IMR-90 (cell line): ENCODE measurements around the gene RNF144A. TPM values are rescaled to one million over a fixed set of nuclear protein-coding genes. Genes with fewer than 3 reads are reported as not detected.

ENCODE experiments used
- ATAC-seq: fragments of 200-7000 bp; cut with Tn5 transposase; 2 replicates; pipeline ENCODE4 v1.9.1; 2020; ENCODE audit warnings: low read depth, mild to moderate bottlenecking, moderate library complexity
- BruUV-seq: library from RNA; stranded (reverse); fragments of 400-500 nt; replicated peaks from 2 replicates; lab custom pipeline; 2021; lab: Mats Ljungman, UMichigan
- CTCF ChIA-PET: fragments of 300-600 bp; formaldehyde crosslinking; extraction: SDS; loops from one replicate; lab custom pipeline; 2021; ENCODE audit warnings: antibody characterized with exemption; lab: Yijun Ruan, JAX
- POLR2A ChIA-PET: fragments of 300-600 bp; sonication (Branson Sonifier 250); formaldehyde crosslinking; loops from one replicate; lab custom pipeline; 2022; ENCODE audit warnings: antibody characterized with exemption; ENCODE audit not compliant: unreplicated experiment; lab: Charles Lee
- DNase-seq: peaks from one replicate; pipeline ENCODE4 v3.0.0; 2013
- H2AFZ ChIP-seq: replicated peaks from 2 replicates; pipeline ENCODE3; 2013; ENCODE audit warnings: low read length, mild to moderate bottlenecking; ENCODE audit not compliant: poor library complexity
- H2AK5ac ChIP-seq: 2 replicates; pipeline ENCODE4 v1.6.1; 2013; ENCODE audit warnings: low read depth, low read length, inconsistent platforms
- H2AK9ac ChIP-seq: replicated peaks from 2 replicates; pipeline ENCODE3; 2013; ENCODE audit warnings: mild to moderate bottlenecking, low read depth, low read length, moderate library complexity; ENCODE audit not compliant: poor library complexity
- H2BK120ac ChIP-seq: 2 replicates; pipeline ENCODE4 v1.6.1; 2013; ENCODE audit warnings: low read depth, low read length, inconsistent platforms
- H2BK15ac ChIP-seq: 3 replicates; pipeline ENCODE4 v1.6.1; 2013; ENCODE audit warnings: low read depth, low read length, inconsistent platforms
- H2BK20ac ChIP-seq: 2 replicates; pipeline ENCODE4 v1.6.1; 2013; ENCODE audit warnings: low read depth, mild to moderate bottlenecking, inconsistent platforms, low read length, moderate library complexity
- H2BK5ac ChIP-seq: 2 replicates; pipeline ENCODE4 v1.6.1; 2013; ENCODE audit warnings: mild to moderate bottlenecking, low read depth, low read length, inconsistent platforms; ENCODE audit not compliant: poor library complexity, severe bottlenecking
- H3K14ac ChIP-seq: replicated peaks from 2 replicates; pipeline ENCODE4 v1.6.1; 2013; ENCODE audit warnings: low read depth, low read length, inconsistent platforms
- H3K18ac ChIP-seq: 2 replicates; pipeline ENCODE4 v1.6.1; 2013; ENCODE audit warnings: low read depth, low read length, control low read depth
- H3K23ac ChIP-seq: 2 replicates; pipeline ENCODE4 v1.6.1; 2013; ENCODE audit warnings: low read depth, low read length, inconsistent platforms
- H3K27ac ChIP-seq: 2 replicates; pipeline ENCODE4 v1.5.1; 2013; ENCODE audit warnings: mild to moderate bottlenecking, control low read depth, low read length; ENCODE audit not compliant: insufficient read depth
- H3K27me3 ChIP-seq: 2 replicates; pipeline ENCODE4 v1.6.1; 2013; ENCODE audit warnings: low read length; ENCODE audit not compliant: control insufficient read depth, insufficient read depth
- H3K36me3 ChIP-seq: 2 replicates; pipeline ENCODE4 v1.6.1; 2013; ENCODE audit warnings: low read length, mixed read lengths; ENCODE audit not compliant: control insufficient read depth, insufficient read depth
- H3K4ac ChIP-seq: 2 replicates; pipeline ENCODE4 v1.6.1; 2013; ENCODE audit warnings: low read depth, low read length, inconsistent platforms
- H3K4me1 ChIP-seq: 2 replicates; pipeline ENCODE4 v1.6.1; 2013; ENCODE audit warnings: low read length, mixed read lengths; ENCODE audit not compliant: control insufficient read depth, insufficient read depth
- H3K4me2 ChIP-seq: 2 replicates; pipeline ENCODE4 v1.6.1; 2013; ENCODE audit warnings: low read depth, mild to moderate bottlenecking, control low read depth, low read length, moderate library complexity
- H3K4me3 ChIP-seq: 2 replicates; pipeline ENCODE4 v1.5.1; 2013; ENCODE audit warnings: low read depth, mild to moderate bottlenecking, control low read depth, low read length, moderate library complexity; ENCODE audit not compliant: insufficient read depth
- H3K56ac ChIP-seq: 2 replicates; pipeline ENCODE4 v1.6.1; 2013; ENCODE audit warnings: low read length, inconsistent platforms; ENCODE audit not compliant: insufficient read depth; ENCODE audit errors: extremely low read depth
- H3K79me1 ChIP-seq, 2 experiments: 2 replicates each; pipeline ENCODE4 v1.6.1; 2013; ENCODE audit warnings: low read length in 2 of 2, inconsistent platforms in 1 of 2, low read depth in 1 of 2
- H3K9ac ChIP-seq: 2 replicates; pipeline ENCODE4 v1.6.1; 2013; ENCODE audit warnings: low read depth, low read length, control low read depth
- H3K9me1 ChIP-seq: 2 replicates; pipeline ENCODE4 v1.6.1; 2013; ENCODE audit warnings: low read length, inconsistent platforms; ENCODE audit not compliant: insufficient read depth
- H3K9me3 ChIP-seq: 2 replicates; pipeline ENCODE4 v1.6.1; 2013; ENCODE audit warnings: low read length; ENCODE audit not compliant: control insufficient read depth, insufficient read depth
- H4K20me1 ChIP-seq: 2 replicates; pipeline ENCODE4 v1.6.1; 2013; ENCODE audit warnings: low read length, inconsistent platforms; ENCODE audit not compliant: insufficient read depth
- H4K5ac ChIP-seq: 2 replicates; pipeline ENCODE4 v1.6.1; 2013; ENCODE audit warnings: mild to moderate bottlenecking, low read depth, low read length, control low read depth
- H4K8ac ChIP-seq, 2 experiments: 2 replicates each; pipeline ENCODE4 v1.6.1; 2013; ENCODE audit warnings: low read depth in 2 of 2, low read length in 2 of 2, control low read depth in 1 of 2, inconsistent platforms in 1 of 2
- H4K91ac ChIP-seq: 2 replicates; pipeline ENCODE4 v1.6.1; 2013; ENCODE audit warnings: low read depth, low read length, inconsistent platforms; ENCODE audit not compliant: insufficient read depth
- BHLHE40 ChIP-seq: fragments of 150-350 bp; IDR thresholded peaks from 2 replicates; pipeline ENCODE4 v1.6.1; 2016; ENCODE audit warnings: mild to moderate bottlenecking, low read depth, low read length
- CEBPB ChIP-seq: IDR thresholded peaks from 2 replicates; pipeline ENCODE4 v1.6.1; 2012; ENCODE audit warnings: low read depth, low read length, improper control_type of control experiment
- CHD1 ChIP-seq: IDR thresholded peaks from 2 replicates; pipeline ENCODE4 v1.6.1; 2012; ENCODE audit warnings: low read depth, low read length, improper control_type of control experiment
- CTCF ChIP-seq: conservative IDR thresholded peaks from 2 replicates; pipeline ENCODE4 v1.5.1; 2012; ENCODE audit warnings: mild to moderate bottlenecking, low read depth, low read length, improper control_type of control experiment
- ELK1 ChIP-seq: fragments of 150-350 bp; IDR thresholded peaks from 2 replicates; pipeline ENCODE4 v1.6.1; 2016; ENCODE audit warnings: low read depth, mild to moderate bottlenecking, low read length, moderate library complexity, borderline replicate concordance
- FOS ChIP-seq: fragments of 150-350 bp; IDR thresholded peaks from 2 replicates; pipeline ENCODE4 v1.6.1; 2016; ENCODE audit warnings: low read depth, low read length
- MAFK ChIP-seq: IDR thresholded peaks from 2 replicates; pipeline ENCODE4 v1.6.1; 2012; ENCODE audit warnings: low read depth, low read length, improper control_type of control experiment
- MAZ ChIP-seq: IDR thresholded peaks from 2 replicates; pipeline ENCODE4 v1.6.1; 2012; ENCODE audit warnings: low read depth, mild to moderate bottlenecking, low read length, improper control_type of control experiment, moderate library complexity, borderline replicate concordance
- MXI1 ChIP-seq: IDR thresholded peaks from 2 replicates; pipeline ENCODE4 v1.6.1; 2012; ENCODE audit warnings: low read depth, mild to moderate bottlenecking, low read length, moderate library complexity, borderline replicate concordance
- NFE2L2 ChIP-seq: fragments of 150-350 bp; IDR thresholded peaks from 2 replicates; pipeline ENCODE4 v1.6.1; 2016; ENCODE audit warnings: low read depth, mild to moderate bottlenecking, low read length
- POLR2A ChIP-seq: IDR thresholded peaks from 2 replicates; pipeline ENCODE4 v1.6.1; 2012; ENCODE audit warnings: mild to moderate bottlenecking, low read depth, low read length
- RAD21 ChIP-seq: IDR thresholded peaks from 2 replicates; pipeline ENCODE4 v1.6.1; 2012; ENCODE audit warnings: low read length, improper control_type of control experiment
- RCOR1 ChIP-seq: IDR thresholded peaks from 2 replicates; pipeline ENCODE4 v1.6.1; 2012; ENCODE audit warnings: mild to moderate bottlenecking, low read length, improper control_type of control experiment; ENCODE audit not compliant: insufficient replicate concordance
- RFX5 ChIP-seq: IDR thresholded peaks from 2 replicates; pipeline ENCODE4 v1.8.0; 2012; ENCODE audit warnings: low read depth, mild to moderate bottlenecking, low read length, moderate library complexity
- SMC3 ChIP-seq: fragments of 150-350 bp; IDR thresholded peaks from 2 replicates; pipeline ENCODE4 v1.6.1; 2016; ENCODE audit warnings: low read depth, mild to moderate bottlenecking, antibody characterized with exemption, low read length, moderate library complexity
- USF2 ChIP-seq: fragments of 150-350 bp; IDR thresholded peaks from 2 replicates; pipeline ENCODE4 v1.6.1; 2017; ENCODE audit warnings: mild to moderate bottlenecking, antibody characterized with exemption, low read length, low read depth
- WGBS, 2 experiments: methylation state at CpG; one replicate each; pipeline versions ENCODE4 v1.1.5 to v1.1.7; 2013; ENCODE audit warnings: missing lambda C conversion rate in 2 of 2; ENCODE audit not compliant: insufficient read length in 1 of 2; ENCODE audit errors: extremely low coverage in 2 of 2; 5-methylcytosine and 5-hydroxymethylcytosine counted together
- dilution Hi-C: fragments of 300-500 bp; cut with HindIII; formaldehyde crosslinking; loops from one replicate; pipeline ENCODE4 v1.14.3; 2018; ENCODE audit warnings: low sequenced_read_pairs; ENCODE audit not compliant: unreplicated experiment
- in situ Hi-C: fragments of 300-500 bp; cut with MboI; formaldehyde crosslinking; loops from 3 replicates; pipeline ENCODE4 v1.14.3; 2019; ENCODE audit warnings: low sequenced_read_pairs, inconsistent platforms, mixed read lengths
- intact Hi-C: fragments of 100-400 bp; cut with micrococcal nuclease; formaldehyde crosslinking; loops from 2 replicates; pipeline ENCODE4 v1.10.0; 2022
- polyA plus RNA-seq, 3 experiments: library from polyadenylated mRNA; depleted of rRNA; stranded (reverse); fragments of >200 nt; gene quantifications; 2 replicates each; pipeline ENCODE4 v1.2.3, GENCODE V29; 2012; ENCODE audit warnings: low replicate concordance in 1 of 3
- total RNA-seq: library from RNA; depleted of rRNA; stranded (reverse); fragments of >200 nt; gene quantifications from 2 replicates; pipeline ENCODE4 v1.2.3, GENCODE V29; 2012

RNF144A gene
- total and polyA plus RNA-seq, 2 of the 4 experiments (the other 2 are of a cell fraction) = 0.18 to 0.26 TPM

GRCh38 chr2:7018767-7019166 lies 101.6 kb downstream of the RNF144A start:
- Histone ChIP-seq H3K27me3 (no peaks in the 10 kb centered on the region), H3K9me3 (no peaks in the 10 kb centered on the region), H4K20me1 (no peaks in the 10 kb centered on the region), H4K8ac (no peak overlapping the region), H3K14ac (no peak overlapping the region), H3K27ac (no peak overlapping the region), H3K18ac (no peak overlapping the region), H2BK5ac (no peak overlapping the region), H2AFZ (no peak overlapping the region), H2BK120ac (no peak overlapping the region), H2AK5ac (no peak overlapping the region), H3K4me3 (no peak overlapping the region), H3K9me1 (no peaks in the 10 kb centered on the region), H3K36me3 (no peaks in the 10 kb centered on the region), H3K23ac (no peak overlapping the region), H3K79me1 (no peaks in the 10 kb centered on the region), H3K4ac (no peak overlapping the region), H3K4me2 (no peak overlapping the region), H4K91ac (no peak overlapping the region), H3K4me1 (no peaks in the 10 kb centered on the region), H2BK15ac (no peak overlapping the region), H3K56ac (no peak overlapping the region), H2BK20ac (no peak overlapping the region), H2AK9ac (no peak overlapping the region), H4K5ac (no peak overlapping the region), H3K9ac (no peak overlapping the region)
- in situ Hi-C loops (no loop called here), dilution Hi-C loops (no loop called here), intact Hi-C loops (no loop called here)
- 100% methylated on average over 2 of the region's 5 CpGs; no CpG with 5 or more reads in 1 of the 2 experiments for WGBS, 2 experiments
- ATAC-seq (no peak), DNase-seq (no peak)
- no peak for TF ChIP-seq MAZ
- TF ChIP-seq MAFK = no peak
- TF ChIP-seq FOS = no peak
- no peak for TF ChIP-seq BHLHE40
- no peak for TF ChIP-seq CEBPB
- no peak for TF ChIP-seq POLR2A
- TF ChIP-seq SMC3 = no peak
- TF ChIP-seq CTCF = no peak
- TF ChIP-seq RFX5 = no peak
- no peak for TF ChIP-seq RCOR1
- no peak for TF ChIP-seq USF2
- no peak for TF ChIP-seq NFE2L2
- no peak for TF ChIP-seq RAD21
- TF ChIP-seq ELK1 = no peak
- TF ChIP-seq MXI1 = no peak
- TF ChIP-seq CHD1 = no peak
- BruUV-seq = no TSS peak
- CTCF ChIA-PET = no interaction called here
- POLR2A ChIA-PET = no interaction called here
